ENCODE measurements around the gene XBP1.

XBP1 gene

GRCh38 chr22:28817919-28818859, 17.8 kb upstream of the XBP1 start:
- no peak overlapping the region for H3K4me3 ChIP-seq (replicated peaks; ENCODE audit: low read depth, low read length)
- no peak for DNase-seq (ENCODE audit: extremely low read depth, low read depth)
- no peak for TF ChIP-seq CTCF (IDR thresholded peaks at IDR 0.05; ENCODE audit: low read depth, low read length, missing control alignments)

DNA sequence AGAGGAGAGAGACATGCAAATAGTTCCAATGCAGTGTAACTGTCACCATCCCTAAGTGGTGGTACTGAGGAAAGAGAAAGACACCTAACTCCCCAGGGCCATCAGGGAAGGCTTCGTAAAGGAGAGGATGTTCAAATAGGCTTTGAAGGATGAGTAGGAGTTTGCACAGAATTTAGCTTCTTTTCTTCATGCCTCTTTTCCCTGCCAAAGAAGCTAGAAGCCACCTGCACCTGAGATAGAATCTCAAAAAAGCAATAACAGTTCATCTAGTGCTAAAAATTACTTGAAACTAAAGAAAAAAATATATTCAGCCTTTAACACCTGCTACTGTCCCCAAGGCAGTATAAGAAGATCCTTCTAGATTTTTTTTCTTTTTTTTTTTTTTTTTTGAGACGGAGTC, 16.7 kb upstream of the XBP1 start:
- H3K4me3 ChIP-seq (replicated peaks; ENCODE audit: low read depth, low read length) = no peak overlapping the region
- no peak for TF ChIP-seq CTCF (IDR thresholded peaks at IDR 0.05; ENCODE audit: low read depth, low read length, missing control alignments)
- DNase-seq (ENCODE audit: extremely low read depth, low read depth) = no peak

GRCh38 chr22:28815729-28816128, 15.4 kb upstream of the XBP1 start:
- no peak for TF ChIP-seq CTCF (IDR thresholded peaks at IDR 0.05; ENCODE audit: low read depth, low read length, missing control alignments)
- DNase-seq (ENCODE audit: extremely low read depth, low read depth) = no peak
- no peak overlapping the region for H3K4me3 ChIP-seq (replicated peaks; ENCODE audit: low read depth, low read length)

DNA sequence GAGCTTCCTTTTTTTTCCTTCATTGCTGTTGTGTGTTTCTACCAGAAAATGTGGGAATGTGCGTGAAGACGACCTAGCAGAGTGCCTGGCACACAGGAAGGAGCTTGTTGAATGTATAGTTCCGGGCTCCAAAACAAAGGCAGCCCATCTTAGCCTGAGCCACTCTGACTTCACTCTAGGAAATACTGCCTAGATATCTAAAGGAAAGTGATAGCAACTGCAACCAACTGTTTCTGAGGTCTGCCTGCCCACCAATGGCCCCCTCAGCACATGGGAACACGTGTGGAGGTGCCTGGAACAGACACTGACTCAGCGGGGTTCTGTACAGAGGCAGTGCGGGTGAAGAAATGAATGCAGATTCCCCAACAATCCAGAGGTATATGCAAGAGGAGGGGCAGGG, 14.7 kb upstream of the XBP1 start:
- TF ChIP-seq CTCF (IDR thresholded peaks at IDR 0.05; ENCODE audit: low read depth, low read length, missing control alignments) = no peak
- no peak overlapping the region for H3K4me3 ChIP-seq (replicated peaks; ENCODE audit: low read depth, low read length)
- DNase-seq (ENCODE audit: extremely low read depth, low read depth) = no peak

- no peak for DNase-seq (ENCODE audit: extremely low read depth, low read depth)
- H3K4me3 ChIP-seq (replicated peaks; ENCODE audit: low read depth, low read length) = no peak overlapping the region
- TF ChIP-seq CTCF (IDR thresholded peaks at IDR 0.05; ENCODE audit: low read depth, low read length, missing control alignments) = no peak
Measured at GRCh38 chr22:28813772-28814518, 13.6 kb upstream of the XBP1 start.

DNA sequence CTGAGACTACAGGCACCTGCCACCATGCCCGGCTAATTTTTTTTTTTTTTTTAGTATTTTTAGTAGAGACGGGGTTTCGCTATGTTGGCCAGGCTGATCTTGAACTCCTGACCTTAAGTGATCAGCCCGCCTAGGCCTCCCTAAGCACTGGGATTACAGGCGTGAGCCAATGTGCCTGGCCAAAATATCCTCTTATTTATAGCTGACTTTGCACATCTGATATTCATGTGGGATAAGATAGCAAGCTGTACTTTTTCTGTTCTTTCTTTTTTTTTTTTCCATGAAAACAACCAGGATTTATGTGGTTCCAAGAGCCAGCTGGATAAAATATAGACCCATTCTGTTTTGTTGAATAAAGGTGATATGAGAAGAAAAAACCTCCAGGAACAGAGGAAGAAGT, 12.1 kb upstream of the XBP1 start:
- H3K4me3 ChIP-seq (replicated peaks; ENCODE audit: low read depth, low read length) = no peak overlapping the region
- no peak for DNase-seq (ENCODE audit: extremely low read depth, low read depth)
- no peak for TF ChIP-seq CTCF (IDR thresholded peaks at IDR 0.05; ENCODE audit: low read depth, low read length, missing control alignments)

All from HFF-Myc (cell line).